Ecto neural progenitor cell (in vitro differentiated cells): ENCODE results near the gene SMCR8.
A peak's percentile ranks its signal among the peaks of the same experiment; 100 is the strongest.
"Not testable (repeated sequence)": the region's sequence is repeated elsewhere in the genome, so short reads cannot be mapped to it uniquely, and the experiment has no call there.

ENCODE experiments used
- DNase-seq: peaks from one replicate; pipeline ENCODE4 v3.0.0-alpha.2; 2018; ENCODE audit warnings: low spot score

Gene SMCR8

DNA sequence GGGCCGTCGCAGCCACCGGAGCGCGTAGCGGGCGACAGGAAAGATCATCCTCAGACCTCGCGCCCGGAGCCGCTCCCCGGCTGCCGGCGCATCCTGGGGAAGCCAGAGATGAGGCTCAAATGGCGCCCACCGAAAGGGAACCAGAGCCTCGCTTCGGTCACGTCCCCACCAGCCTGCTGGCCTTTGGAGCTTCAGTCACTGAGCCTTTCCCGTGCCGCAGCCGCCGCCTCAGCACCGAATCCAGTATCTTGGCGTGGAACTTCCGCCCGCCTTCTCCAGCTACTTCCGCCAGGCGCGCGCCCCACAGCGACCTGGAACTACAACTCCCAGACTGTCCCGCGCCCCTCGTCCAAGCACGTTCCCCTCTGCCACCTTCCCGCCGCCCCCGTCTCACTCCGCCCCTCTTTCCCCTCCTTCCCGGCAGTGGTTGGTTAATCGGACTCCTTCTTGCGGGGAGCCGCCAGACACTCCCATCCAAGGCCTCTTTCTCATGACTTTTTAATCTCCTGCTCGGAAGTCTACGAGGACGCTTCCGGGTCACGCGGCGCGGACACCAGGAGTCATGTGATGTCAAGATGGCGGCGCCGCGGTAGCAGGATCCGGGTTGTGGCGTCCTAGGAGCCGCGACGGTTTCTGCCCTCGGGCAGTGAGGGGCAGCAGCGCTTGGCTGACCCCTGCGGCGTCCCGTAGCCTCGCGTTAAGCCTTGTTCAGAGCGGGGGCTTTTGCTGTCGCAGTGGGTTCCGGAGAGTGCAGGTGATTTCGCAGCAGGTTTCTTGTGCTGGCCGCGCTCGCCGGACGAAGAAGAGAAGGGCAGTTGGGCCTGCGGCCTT lies at the start of gene SMCR8, which contains the start of gene TOP3A:
TSS of gene SMCR8 (plus strand) at position 563 of the 831 bp plus-strand sequence. CDS start 497 bp downstream, outside the sequence.
TSS of gene TOP3A (minus strand) at position 264 of the 831 bp plus-strand sequence. CDS start at position 48, 216 bp downstream.
- peak; percentile 99 for DNase-seq

GRCh38 chr17:18267366-18267765 lies 47.7 kb upstream of the SMCR8 start:
- no peak for DNase-seq

DNA sequence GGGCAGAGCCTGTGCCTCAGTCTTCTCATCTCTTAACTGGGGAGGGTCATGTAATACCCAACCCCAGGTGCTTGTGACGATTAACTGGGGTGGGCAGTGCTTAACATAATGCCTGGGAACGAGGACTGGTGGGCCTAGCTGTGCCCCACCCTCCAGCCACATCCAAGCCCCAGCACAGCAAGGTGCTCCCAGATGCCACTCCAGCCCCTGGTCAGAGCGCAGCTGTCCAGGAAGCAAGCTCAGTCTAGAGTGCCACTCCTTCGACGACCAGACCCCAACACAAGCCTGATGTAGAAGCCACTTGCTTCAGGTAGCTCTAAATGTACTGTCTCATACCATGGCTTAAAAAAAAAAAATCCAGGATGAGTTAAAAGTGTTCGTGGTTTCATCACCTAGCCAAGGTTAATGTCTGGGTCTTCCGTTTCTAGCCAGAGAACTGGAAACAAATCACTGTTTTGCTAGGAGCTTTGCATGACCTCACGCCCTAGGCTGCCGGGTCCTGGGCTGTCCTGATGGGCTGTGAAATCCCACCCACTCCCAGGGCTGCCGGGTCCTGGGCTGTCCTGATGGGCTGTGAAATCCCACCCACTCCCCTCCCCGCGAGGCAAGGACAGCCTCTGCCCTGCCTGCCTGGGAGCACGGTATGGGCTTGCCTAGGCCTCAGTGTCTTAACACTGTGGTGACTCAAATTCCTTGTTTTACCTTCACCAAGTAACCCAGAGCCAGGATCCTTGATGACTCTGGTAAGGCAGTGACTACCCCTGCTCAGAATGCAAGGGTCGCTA lies 47.0 kb upstream of the SMCR8 start:
- peak; percentile 77 for DNase-seq

GRCh38 chr17:18270046-18270931 lies 44.8 kb upstream of the SMCR8 start:
- peak; percentile 48 for DNase-seq

DNA sequence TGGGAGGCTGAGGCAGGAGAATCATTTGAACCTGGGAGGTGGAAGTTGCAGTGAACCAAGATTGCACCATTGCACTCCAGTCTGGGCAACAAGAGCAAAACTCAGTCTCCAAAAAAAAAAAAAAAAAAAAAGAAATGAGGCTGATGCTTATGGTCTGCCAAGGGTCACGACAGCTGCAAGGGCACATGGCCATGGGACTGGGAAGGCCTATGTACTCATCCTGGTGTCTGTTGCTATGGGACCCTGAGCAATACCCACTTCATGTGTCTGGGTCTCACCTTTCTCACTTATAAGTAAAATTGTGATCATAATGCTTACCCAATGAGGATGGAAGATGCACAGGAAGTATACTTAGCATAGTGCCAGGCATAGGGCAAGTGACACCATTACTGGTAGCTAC lies 38.0 kb upstream of the SMCR8 start:
- no peak for DNase-seq

DNA sequence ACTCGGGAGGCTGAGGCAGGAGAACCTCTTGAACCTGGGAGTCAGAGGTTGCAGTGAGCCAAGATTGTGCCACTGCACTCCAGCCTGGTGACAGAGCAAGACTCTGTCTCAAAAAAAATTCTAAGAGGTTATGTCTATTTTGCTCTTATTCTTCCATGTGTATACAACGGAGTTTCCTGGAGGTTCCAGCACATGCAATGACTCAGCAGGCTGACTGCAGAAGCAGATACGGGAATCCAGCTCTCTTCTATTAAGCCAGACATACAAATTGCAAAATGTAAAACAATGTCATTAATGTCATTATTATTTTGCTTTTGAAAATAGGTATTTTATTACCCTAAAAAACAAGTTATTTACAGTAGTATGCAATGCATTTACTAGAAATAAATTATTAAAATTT lies 36.2 kb upstream of the SMCR8 start:
- no peak for DNase-seq

GRCh38 chr17:18280249-18280648 lies 34.8 kb upstream of the SMCR8 start:
- DNase-seq, result no peak

GRCh38 chr17:18280766-18281371 lies 34.2 kb upstream of the SMCR8 start:
- no peak for DNase-seq

GRCh38 chr17:18281788-18282187 lies 33.3 kb upstream of the SMCR8 start:
- DNase-seq, result no peak

DNA sequence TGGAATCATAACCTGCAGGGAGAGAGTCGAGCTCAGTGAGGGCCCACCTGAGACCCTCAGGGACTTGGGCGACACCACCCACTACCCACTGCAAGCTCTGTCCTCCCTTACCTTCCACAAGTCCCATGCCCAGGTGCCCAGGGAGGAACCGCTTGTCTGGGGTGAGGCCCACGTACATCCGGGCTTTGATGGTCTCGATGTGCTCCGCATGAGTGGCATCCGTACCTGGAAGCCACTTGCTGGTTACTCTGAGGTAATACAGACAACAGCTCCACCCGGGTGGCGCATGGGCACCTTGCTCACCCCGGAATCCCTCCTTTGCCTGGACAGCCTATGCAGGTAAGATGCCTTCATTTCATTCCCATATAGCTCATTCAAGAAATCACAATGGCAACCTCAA lies 29.8 kb upstream of the SMCR8 start:
- DNase-seq, result no peak

- no peak for DNase-seq
Measured at GRCh38 chr17:18291718-18292540, 23.2 kb upstream of the SMCR8 start.

DNA sequence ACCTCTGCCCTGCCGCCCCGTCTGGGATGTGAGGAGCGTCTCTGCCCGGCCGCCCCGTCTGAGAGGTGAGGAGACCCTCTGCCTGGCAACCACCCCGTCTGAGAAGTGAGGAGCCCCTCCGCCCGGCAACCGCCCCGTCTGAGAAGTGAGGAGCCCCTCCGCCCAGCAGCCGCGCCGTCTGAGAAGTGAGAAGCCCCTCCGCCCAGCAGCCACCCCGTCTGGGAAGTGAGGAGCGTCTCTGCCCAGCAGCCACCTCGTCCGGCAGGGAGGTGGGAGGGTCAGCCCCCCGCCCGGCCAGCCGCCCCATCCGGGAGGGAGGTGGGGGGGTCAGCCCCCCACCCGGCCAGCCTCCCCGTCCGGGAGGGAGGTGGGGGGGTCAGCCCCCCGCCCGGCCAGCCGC lies 17.0 kb upstream of the SMCR8 start:
- not testable (repeated sequence) for DNase-seq

GRCh38 chr17:18300725-18301480 lies 14.2 kb upstream of the SMCR8 start:
- no peak for DNase-seq

GRCh38 chr17:18303206-18303605 lies 11.9 kb upstream of the SMCR8 start:
- not testable (repeated sequence) for DNase-seq

GRCh38 chr17:18309202-18309601 lies 5.9 kb upstream of the SMCR8 start:
- DNase-seq, result no peak

DNA sequence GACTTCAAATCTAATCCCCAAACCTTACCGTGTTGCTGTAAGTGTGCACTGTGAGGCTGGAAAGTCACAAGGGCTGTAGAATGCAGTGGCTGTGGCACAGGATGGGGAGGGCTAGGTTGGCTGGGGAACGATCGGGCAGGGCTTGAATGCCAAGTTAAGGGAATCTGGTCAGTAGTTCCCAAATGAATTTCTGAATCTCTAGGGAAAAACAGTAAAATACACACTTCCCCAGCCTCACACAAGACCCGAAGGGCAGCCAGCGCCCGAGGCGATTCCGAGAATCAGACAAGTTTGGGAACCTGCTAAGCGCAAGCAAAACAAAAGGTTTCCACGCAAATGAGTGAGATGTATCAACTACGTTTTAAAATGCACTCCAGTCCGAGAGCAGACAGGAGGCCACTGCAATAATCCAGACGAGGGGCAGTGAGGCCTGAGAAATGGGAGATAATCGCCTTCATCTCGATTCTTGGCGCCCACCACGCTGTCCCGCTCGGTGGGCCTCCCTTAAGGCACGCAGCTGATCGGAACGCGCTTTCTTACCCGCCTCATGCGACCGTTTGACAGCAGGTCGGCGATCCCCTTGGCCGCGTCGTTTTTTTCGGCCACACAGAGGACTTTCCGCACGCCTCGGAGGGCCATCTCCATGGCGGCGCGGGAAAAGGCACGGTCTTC lies 898 bp upstream of the SMCR8 start:
- peak; percentile 64 for DNase-seq

DNA sequence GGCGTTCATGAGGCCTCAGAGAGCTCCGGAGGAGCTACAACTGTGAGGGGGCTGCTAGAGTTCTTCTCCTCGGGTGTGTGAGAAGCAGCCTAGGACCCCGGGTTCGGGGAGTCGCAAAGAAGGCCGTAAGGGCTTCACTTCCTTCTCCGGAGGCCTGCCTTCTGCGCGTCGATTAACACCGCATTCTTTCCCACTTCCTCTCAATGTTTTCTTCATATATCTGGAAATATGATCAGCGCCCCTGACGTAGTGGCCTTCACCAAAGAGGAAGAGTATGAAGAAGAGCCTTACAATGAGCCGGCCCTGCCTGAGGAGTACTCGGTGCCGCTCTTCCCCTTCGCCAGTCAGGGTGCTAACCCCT lies 449 bp downstream of the SMCR8 start:
- no peak for DNase-seq

DNA sequence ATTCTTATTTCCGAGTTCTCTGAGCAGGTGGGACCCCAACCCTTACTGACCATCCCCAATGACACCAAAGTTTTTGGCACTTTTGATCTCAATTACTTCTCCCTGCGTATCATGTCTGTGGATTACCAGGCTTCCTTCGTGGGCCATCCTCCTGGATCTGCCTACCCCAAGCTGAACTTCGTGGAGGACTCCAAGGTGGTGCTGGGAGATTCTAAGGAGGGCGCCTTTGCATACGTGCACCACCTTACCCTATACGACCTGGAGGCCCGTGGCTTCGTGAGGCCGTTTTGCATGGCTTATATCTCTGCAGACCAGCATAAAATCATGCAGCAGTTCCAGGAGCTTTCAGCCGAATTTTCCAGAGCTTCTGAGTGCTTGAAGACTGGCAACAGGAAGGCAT lies 868 bp downstream of the SMCR8 start:
- DNase-seq, result no peak

- DNase-seq, result no peak
Measured at GRCh38 chr17:18318117-18318516, 3.0 kb downstream of the SMCR8 start.
